OCI-LY7 (cell line): ENCODE measurements around the gene CLDN4. TPM values are rescaled to one million over a fixed set of nuclear protein-coding genes. Genes with fewer than 3 reads are reported as not detected.

Experiments
- BruUV-seq: library from RNA; stranded (reverse); fragments of 400-500 nt; replicated peaks from 2 replicates; lab custom pipeline; 2021; lab: Mats Ljungman, UMichigan
- CTCF ChIA-PET: fragments of 300-600 bp; sonication (Branson Sonifier 250); formaldehyde crosslinking; loops from one replicate; lab custom pipeline; 2022; ENCODE audit warnings: antibody characterized with exemption; ENCODE audit not compliant: unreplicated experiment; lab: Charles Lee
- POLR2A ChIA-PET: fragments of 300-600 bp; sonication (Branson Sonifier 250); formaldehyde crosslinking; loops from one replicate; lab custom pipeline; 2022; ENCODE audit warnings: antibody characterized with exemption; lab: Charles Lee
- DNase-seq: peaks from one replicate; pipeline ENCODE4 v3.0.0-alpha.2; 2015; ENCODE audit warnings: low spot score
- H2AFZ ChIP-seq: fragments of 200-600 bp; sonication (generic), shearing (Covaris generic); 2 replicates; pipeline ENCODE4 v1.6.1; 2014; ENCODE audit warnings: mild to moderate bottlenecking, antibody characterized with exemption, low read length, moderate library complexity
- H3K27ac ChIP-seq: fragments of 200-600 bp; sonication (generic); 2 replicates; pipeline ENCODE4 v1.5.1; 2014; ENCODE audit warnings: mixed run types, low read depth, mild to moderate bottlenecking, moderate library complexity, low read length, inconsistent platforms; ENCODE audit not compliant: poor library complexity, severe bottlenecking
- H3K36me3 ChIP-seq: fragments of 200-600 bp; sonication (generic); 2 replicates; pipeline ENCODE4 v1.6.1; 2014; ENCODE audit warnings: mild to moderate bottlenecking, antibody characterized with exemption, low read length, moderate library complexity, mixed read lengths; ENCODE audit not compliant: insufficient read depth
- H3K4me1 ChIP-seq: fragments of 200-600 bp; sonication (generic); 2 replicates; pipeline ENCODE4 v1.5.1; 2014; ENCODE audit warnings: mild to moderate bottlenecking, low read length; ENCODE audit not compliant: insufficient read depth, poor library complexity, severe bottlenecking
- H3K4me2 ChIP-seq: fragments of 200-600 bp; sonication (generic); 2 replicates; pipeline ENCODE4 v1.6.1; 2014; ENCODE audit warnings: mild to moderate bottlenecking, low read length
- H3K4me3 ChIP-seq: fragments of 200-600 bp; sonication (generic); 2 replicates; pipeline ENCODE4 v1.5.1; 2014; ENCODE audit warnings: mild to moderate bottlenecking, low read depth, low read length; ENCODE audit not compliant: poor library complexity, severe bottlenecking
- H3K79me2 ChIP-seq: fragments of 200-600 bp; sonication (generic); 2 replicates; pipeline ENCODE4 v1.6.1; 2016; ENCODE audit warnings: low read depth, mild to moderate bottlenecking, low read length, moderate library complexity, mixed read lengths; ENCODE audit not compliant: insufficient read depth
- H3K9me2 ChIP-seq: fragments of 200-600 bp; sonication (generic); 2 replicates; pipeline ENCODE4 v1.6.1; 2016; ENCODE audit warnings: mild to moderate bottlenecking, low read length, mixed read lengths; ENCODE audit not compliant: insufficient read depth
- H3K9me3 ChIP-seq: fragments of 200-600 bp; sonication (generic); 2 replicates; pipeline ENCODE4 v1.6.1; 2014; ENCODE audit warnings: mild to moderate bottlenecking, mixed run types, low read length, mixed read lengths
- H4K20me1 ChIP-seq: fragments of 200-600 bp; sonication (generic); 2 replicates; pipeline ENCODE4 v1.6.1; 2014; ENCODE audit warnings: mild to moderate bottlenecking, antibody characterized with exemption, low read length, moderate library complexity, mixed read lengths; ENCODE audit not compliant: insufficient read depth
- EZH2phosphoT487 ChIP-seq: fragments of 200-600 bp; sonication (generic); IDR thresholded peaks from 2 replicates; pipeline ENCODE4 v1.6.1; 2018; ENCODE audit warnings: low read depth, borderline replicate concordance, mild to moderate bottlenecking, mixed run types, antibody characterized with exemption, low read length, moderate library complexity, mixed read lengths
- intact Hi-C: fragments of 100-400 bp; cut with micrococcal nuclease; formaldehyde crosslinking; loops from one replicate; pipeline ENCODE4 v1.10.0; 2022; ENCODE audit not compliant: unreplicated experiment
- total RNA-seq, 2 experiments: library from RNA; depleted of rRNA in 1 of 2; stranded (reverse); fragments of >200 nt in 1 of 2; shearing (Covaris generic) in 1 of 2; gene quantifications; 2 replicates each; pipeline ENCODE4 v1.2.3, GENCODE V29; 2014 to 2022
- TF ChIP-seq, protein P1 (sequence below): fragments of 200-600 bp; sonication (generic); conservative IDR thresholded peaks from 2 replicates; pipeline ENCODE4 v1.5.1; 2014; ENCODE audit warnings: mild to moderate bottlenecking, antibody characterized with exemption, low read length, moderate library complexity, mixed read lengths

The CLDN4 gene
- total RNA-seq, 2 experiments from 2014 or later, result 0.13 to 1.0 TPM

DNA sequence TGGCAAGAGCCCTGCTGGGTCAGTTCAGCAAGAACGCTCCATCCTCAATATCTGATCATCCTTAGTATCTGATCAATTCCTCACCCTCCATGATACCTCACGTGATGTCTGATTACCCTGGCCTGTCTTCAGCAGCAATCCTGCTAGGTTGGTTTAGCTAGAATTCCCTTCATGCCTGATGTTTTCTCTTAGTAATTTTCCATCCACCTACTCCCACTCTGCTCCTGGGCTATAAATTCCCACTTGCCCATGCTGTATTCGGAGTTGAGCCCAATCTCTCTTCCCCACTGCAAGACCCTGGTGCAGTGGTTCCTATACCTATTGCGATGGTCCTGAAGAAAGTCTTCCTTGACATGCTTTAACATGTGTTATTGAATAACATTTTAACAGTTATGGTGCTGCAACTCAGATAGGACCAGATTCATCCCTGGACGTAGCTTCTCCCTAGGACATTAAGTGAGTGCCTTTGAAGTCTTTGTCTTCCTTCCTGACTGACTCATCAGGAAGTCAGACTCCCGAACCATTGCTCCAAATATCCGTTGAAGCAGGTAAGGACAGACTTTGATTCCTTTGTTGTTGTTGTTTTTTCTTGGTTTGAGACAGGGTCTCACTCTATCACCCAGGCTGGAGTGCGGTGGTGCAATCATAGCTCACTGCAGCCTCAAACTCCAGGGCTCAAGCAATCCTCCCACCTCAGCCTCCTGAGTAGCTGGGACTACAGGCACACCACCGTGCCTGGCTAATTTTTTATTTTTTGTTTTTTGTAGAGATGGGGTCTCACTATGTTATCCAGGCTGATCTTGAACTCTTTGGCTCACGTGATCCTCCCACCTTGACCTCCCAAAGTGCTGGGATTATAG, 31.3 kb upstream of the CLDN4 start:
- no TSS peak for BruUV-seq
- no peaks in the 10 kb centered on the region for H3K9me3 ChIP-seq
- H2AFZ ChIP-seq, result no peak overlapping the region
- TF ChIP-seq, protein P1, sequence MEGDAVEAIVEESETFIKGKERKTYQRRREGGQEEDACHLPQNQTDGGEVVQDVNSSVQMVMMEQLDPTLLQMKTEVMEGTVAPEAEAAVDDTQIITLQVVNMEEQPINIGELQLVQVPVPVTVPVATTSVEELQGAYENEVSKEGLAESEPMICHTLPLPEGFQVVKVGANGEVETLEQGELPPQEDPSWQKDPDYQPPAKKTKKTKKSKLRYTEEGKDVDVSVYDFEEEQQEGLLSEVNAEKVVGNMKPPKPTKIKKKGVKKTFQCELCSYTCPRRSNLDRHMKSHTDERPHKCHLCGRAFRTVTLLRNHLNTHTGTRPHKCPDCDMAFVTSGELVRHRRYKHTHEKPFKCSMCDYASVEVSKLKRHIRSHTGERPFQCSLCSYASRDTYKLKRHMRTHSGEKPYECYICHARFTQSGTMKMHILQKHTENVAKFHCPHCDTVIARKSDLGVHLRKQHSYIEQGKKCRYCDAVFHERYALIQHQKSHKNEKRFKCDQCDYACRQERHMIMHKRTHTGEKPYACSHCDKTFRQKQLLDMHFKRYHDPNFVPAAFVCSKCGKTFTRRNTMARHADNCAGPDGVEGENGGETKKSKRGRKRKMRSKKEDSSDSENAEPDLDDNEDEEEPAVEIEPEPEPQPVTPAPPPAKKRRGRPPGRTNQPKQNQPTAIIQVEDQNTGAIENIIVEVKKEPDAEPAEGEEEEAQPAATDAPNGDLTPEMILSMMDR, result no peak
- TF ChIP-seq EZH2phosphoT487, result no peak
- no peaks in the 10 kb centered on the region for H3K79me2 ChIP-seq
- H3K9me2 ChIP-seq, result no peaks in the 10 kb centered on the region
- ChIA-PET CTCF (no interaction called here), POLR2A (no interaction called here)
- no peaks in the 10 kb centered on the region for H4K20me1 ChIP-seq
- H3K4me1 ChIP-seq, result no peaks in the 10 kb centered on the region
- intact Hi-C loops, result no loop called here
- no peak overlapping the region for H3K27ac ChIP-seq
- no peaks in the 10 kb centered on the region for H3K36me3 ChIP-seq
- no peak overlapping the region for H3K4me2 ChIP-seq
- DNase-seq, result no peak
- H3K4me3 ChIP-seq, result no peak overlapping the region

DNA sequence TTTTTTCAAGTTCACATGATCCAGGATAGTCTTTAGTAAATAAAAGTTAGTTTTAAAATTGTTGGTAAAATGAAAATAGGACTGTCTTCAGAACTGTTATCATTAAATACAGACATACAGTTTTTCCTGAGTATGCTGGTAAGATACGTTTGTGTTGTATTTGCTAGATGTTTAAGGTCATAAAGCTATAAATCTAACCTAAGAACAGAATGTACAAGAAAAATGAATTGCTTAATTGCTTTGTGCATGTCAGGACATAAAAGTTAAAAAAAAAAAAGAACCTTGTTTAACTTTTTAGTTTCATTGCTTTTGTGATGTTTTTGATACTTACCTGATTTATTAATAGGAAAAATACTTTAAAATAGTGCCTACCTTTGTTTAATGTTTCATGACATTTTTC, 29.2 kb upstream of the CLDN4 start:
- no peaks in the 10 kb centered on the region for H3K9me3 ChIP-seq
- CTCF ChIA-PET, result no interaction called here
- H3K36me3 ChIP-seq, result no peaks in the 10 kb centered on the region
- BruUV-seq, result no TSS peak
- H3K9me2 ChIP-seq, result no peaks in the 10 kb centered on the region
- no peaks in the 10 kb centered on the region for H4K20me1 ChIP-seq
- H3K27ac ChIP-seq, result no peak overlapping the region
- no peak overlapping the region for H3K4me3 ChIP-seq
- DNase-seq, result no peak
- intact Hi-C loops, result no loop called here
- POLR2A ChIA-PET, result interaction anchor here (1.2 kb wide), 1 partner anchor 41 kb away, joined by 4 read pairs; the partner anchor contains the start of gene METTL27
- H3K4me1 ChIP-seq, result no peaks in the 10 kb centered on the region
- H3K4me2 ChIP-seq, result no peak overlapping the region
- no peaks in the 10 kb centered on the region for H3K79me2 ChIP-seq
- no peak overlapping the region for H2AFZ ChIP-seq
- TF ChIP-seq, protein P1, result no peak
- TF ChIP-seq EZH2phosphoT487, result no peak

DNA sequence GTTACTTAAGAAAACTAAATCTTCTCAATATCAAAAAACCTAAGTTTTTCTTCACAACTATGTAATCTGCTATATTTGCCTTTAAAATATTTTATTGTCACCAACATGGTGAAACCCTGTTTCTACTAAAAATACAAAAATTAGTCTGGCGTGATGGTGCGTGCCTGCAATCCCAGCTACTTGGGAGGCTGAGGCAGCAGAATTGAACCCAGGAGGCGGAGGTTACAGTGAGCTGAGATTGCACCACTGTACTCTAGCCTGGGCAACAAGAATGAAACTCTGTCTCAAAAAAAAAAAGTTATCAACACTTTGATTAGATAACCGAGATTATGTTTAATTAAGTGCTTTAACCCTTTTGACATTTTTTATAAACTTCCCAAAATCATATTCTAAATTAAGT, 28.3 kb upstream of the CLDN4 start:
- H3K9me3 ChIP-seq, result no peaks in the 10 kb centered on the region
- ChIA-PET CTCF (no interaction called here), POLR2A (no interaction called here)
- H3K9me2 ChIP-seq, result no peaks in the 10 kb centered on the region
- no peak overlapping the region for H3K4me3 ChIP-seq
- H3K79me2 ChIP-seq, result no peaks in the 10 kb centered on the region
- intact Hi-C loops, result no loop called here
- H3K36me3 ChIP-seq, result no peaks in the 10 kb centered on the region
- BruUV-seq, result no TSS peak
- DNase-seq, result no peak
- H4K20me1 ChIP-seq, result no peaks in the 10 kb centered on the region
- no peaks in the 10 kb centered on the region for H3K4me1 ChIP-seq
- no peak overlapping the region for H3K27ac ChIP-seq
- no peak overlapping the region for H3K4me2 ChIP-seq
- no peak for TF ChIP-seq EZH2phosphoT487
- TF ChIP-seq, protein P1, result no peak
- H2AFZ ChIP-seq, result no peak overlapping the region
